ENCODE data around the gene LPP.

DNA sequence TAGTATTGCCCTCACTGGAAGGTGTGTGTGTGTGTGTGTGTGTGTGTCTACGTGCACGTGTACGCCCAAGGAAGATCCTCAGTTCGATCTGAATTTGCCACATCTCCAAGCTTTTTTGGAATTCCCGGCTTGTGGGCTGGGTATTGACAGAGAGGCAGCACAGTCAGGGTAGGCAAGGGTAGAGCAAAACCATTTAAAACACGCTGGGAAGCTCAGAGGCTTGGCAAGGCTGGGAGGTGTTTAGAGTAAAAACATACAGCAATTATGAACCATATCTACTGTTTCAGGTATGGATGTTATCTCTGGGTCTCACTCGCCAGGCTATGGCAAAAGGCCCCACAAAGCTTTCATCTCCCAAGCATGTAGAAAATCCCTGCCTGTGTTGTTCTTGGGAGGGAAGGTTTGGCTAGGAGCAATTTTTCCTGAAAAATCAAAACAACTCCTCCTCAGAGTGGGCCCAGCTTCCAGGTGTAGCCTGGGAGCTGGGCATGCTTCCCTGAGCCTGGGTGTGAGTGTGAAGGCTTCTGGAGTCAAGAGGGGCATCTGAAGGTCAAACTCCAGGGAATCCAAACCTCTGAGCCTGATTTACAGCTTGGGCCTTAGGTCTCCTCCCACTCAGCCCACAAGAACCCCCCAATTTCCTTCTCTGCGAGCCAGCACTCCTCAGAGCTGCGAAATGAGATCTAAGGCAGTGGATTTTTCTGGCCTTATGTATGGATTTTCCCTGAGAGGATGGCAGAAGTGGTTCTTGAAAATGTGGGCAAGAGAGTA, 773.0 kb downstream of the LPP start:
- TF ChIP-seq, protein P1, sequence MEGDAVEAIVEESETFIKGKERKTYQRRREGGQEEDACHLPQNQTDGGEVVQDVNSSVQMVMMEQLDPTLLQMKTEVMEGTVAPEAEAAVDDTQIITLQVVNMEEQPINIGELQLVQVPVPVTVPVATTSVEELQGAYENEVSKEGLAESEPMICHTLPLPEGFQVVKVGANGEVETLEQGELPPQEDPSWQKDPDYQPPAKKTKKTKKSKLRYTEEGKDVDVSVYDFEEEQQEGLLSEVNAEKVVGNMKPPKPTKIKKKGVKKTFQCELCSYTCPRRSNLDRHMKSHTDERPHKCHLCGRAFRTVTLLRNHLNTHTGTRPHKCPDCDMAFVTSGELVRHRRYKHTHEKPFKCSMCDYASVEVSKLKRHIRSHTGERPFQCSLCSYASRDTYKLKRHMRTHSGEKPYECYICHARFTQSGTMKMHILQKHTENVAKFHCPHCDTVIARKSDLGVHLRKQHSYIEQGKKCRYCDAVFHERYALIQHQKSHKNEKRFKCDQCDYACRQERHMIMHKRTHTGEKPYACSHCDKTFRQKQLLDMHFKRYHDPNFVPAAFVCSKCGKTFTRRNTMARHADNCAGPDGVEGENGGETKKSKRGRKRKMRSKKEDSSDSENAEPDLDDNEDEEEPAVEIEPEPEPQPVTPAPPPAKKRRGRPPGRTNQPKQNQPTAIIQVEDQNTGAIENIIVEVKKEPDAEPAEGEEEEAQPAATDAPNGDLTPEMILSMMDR (IDR thresholded peaks at IDR 0.05), result no peak
- TF ChIP-seq POLR2A (IDR thresholded peaks at IDR 0.05), result no peak
- no peak for TF ChIP-seq EP300 (IDR thresholded peaks at IDR 0.05)

Measured in ovary (tissue), 3 donors.